Heart left ventricle (tissue), 13 donors: ENCODE measurements around the gene GPR68.

Experiments used
- CTCF ChIP-seq, 12 donors: fragments of 200-600 bp; sonication (generic) in 4 of 12; IDR thresholded peaks; one replicate each; pipeline versions ENCODE4 v1.5.0 to v1.8.0; 2018 to 2022; ENCODE audit warnings: antibody characterized with exemption in 12 of 12, mild to moderate bottlenecking in 5 of 12
- POLR2A ChIP-seq, 2 donors: fragments of 450-650 bp; IDR thresholded peaks; one replicate each; pipeline ENCODE4 v1.6.1; 2017; ENCODE audit warnings: antibody characterized with exemption in 2 of 2, mild to moderate bottlenecking in 2 of 2, moderate library complexity in 2 of 2
- donor health status: ischemic (EF 13 %, LVEDD 7.1; RV severe dilation, severe dysfunction).
- donor health status: DM: no; HTN: yes; CAD: no.
- donor health status: DM: no; HTN: no; CAD: no.
- donor health status: ischemic (EF 25% LVEDD 6.9; RV normal size, moderate dysfunction).
- donor health status: ischemic (EF 25% LVEDD 5.7; RV mildly dilated, moderate dysfunction).
- donor health status: ischemic (EF 35%, LVEDD 5.7; RV mildly dilated, moderate dysfunction).
- donor health status: nonischemic (EF 11% LVEDD 7.7; RV severe dilation, severe dysfunction).
- donor health status: DM: yes; HTN: yes; CAD: no.
- donor health status: PGD.
- donor health status: ischemic (EF 29% LVEDD 5.4; RV normal size, mild dysfunction).
- donor health status: nonischemic (EF 23%, LVEDD 6.1; RV moderate dilation, normal function).

GRCh38 chr14:91258876-91259275 is 14.4 kb upstream of the GPR68 start:
- TF ChIP-seq CTCF (IDR thresholded peaks at IDR 0.05), result no peak
- TF ChIP-seq POLR2A (IDR thresholded peaks at IDR 0.05), result no peak
